IPS-20b (cell line): ENCODE results near the gene TMEM170A.

Experiments used
- H3K27ac ChIP-seq: one replicate; pipeline ENCODE4 v1.5.1; 2013; ENCODE audit warnings: low read length
- H3K27me3 ChIP-seq: 2 replicates; pipeline ENCODE4 v1.6.1; 2013; ENCODE audit warnings: mild to moderate bottlenecking, low read length, inconsistent platforms; ENCODE audit not compliant: insufficient read depth
- H3K36me3 ChIP-seq: 2 replicates; pipeline ENCODE4 v1.6.1; 2013; ENCODE audit warnings: low read depth, mild to moderate bottlenecking, inconsistent platforms, low read length, moderate library complexity; ENCODE audit not compliant: insufficient read depth
- H3K4me1 ChIP-seq: 2 replicates; pipeline ENCODE4 v1.6.1; 2013; ENCODE audit warnings: mild to moderate bottlenecking, control low read depth, inconsistent platforms, low read length, moderate library complexity; ENCODE audit not compliant: insufficient read depth
- H3K4me3 ChIP-seq: 2 replicates; pipeline ENCODE4 v1.5.1; 2013; ENCODE audit warnings: mild to moderate bottlenecking, low read length, inconsistent platforms
- H3K9ac ChIP-seq: 2 replicates; pipeline ENCODE4 v1.6.1; 2013; ENCODE audit warnings: low read depth, mild to moderate bottlenecking, inconsistent platforms, low read length, moderate library complexity
- H3K9me3 ChIP-seq: 2 replicates; pipeline ENCODE4 v1.6.1; 2013; ENCODE audit warnings: mild to moderate bottlenecking, low read depth, low read length, inconsistent platforms; ENCODE audit not compliant: insufficient read depth

Gene TMEM170A

DNA sequence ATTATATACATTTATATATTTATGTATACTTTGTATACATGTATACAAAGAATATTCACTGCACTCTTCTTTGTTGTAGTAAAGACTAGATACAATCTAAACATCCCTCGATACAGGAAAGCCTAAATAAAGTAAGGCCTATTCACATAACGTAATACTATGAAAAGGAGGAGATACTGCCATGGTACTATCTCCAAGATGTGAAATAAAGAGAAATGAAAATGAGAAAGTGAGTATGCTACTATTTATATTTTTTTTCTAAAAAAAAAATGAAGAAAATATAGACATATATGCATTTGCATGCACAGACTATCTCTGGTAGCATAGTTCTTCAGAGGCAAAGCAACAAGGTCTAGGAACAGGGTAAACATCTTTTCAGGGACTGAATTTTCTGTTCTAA lies 50.5 kb downstream of the TMEM170A start:
- Histone ChIP-seq H3K9ac (no peak overlapping the region), H3K36me3 (peaks cover 52% of the 10 kb centered on the region), H3K4me3 (no peak overlapping the region), H3K9me3 (no peaks in the 10 kb centered on the region), H3K27ac (no peak overlapping the region), H3K4me1 (0 out of 2 replicates have a peak, but pooled peaks cover 6% of the 10 kb centered on the region), H3K27me3 (no peaks in the 10 kb centered on the region)

DNA sequence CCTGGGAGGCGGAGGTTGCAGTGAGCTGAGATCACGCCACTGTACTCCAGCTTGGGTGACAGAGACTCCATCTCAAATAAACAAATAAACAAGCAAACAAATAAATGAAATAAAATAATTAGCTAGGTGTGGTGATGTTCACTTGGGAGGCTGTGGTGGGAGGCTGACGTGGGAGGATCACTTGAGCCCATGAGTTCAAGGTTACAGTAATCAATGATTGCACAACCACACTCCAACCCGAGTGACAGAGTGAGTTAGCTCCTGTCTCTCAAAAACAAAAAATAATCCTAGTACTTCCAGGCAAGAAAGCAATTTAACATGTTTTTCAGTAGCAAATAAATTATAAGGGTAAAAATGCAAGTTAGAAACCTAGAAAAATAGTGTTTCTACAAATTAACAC lies 57.5 kb downstream of the TMEM170A start:
- H3K27ac ChIP-seq = no peak overlapping the region
- H3K4me1 ChIP-seq = no peaks in the 10 kb centered on the region
- no peak overlapping the region for H3K9ac ChIP-seq
- no peak overlapping the region for H3K4me3 ChIP-seq
- no peaks in the 10 kb centered on the region for H3K27me3 ChIP-seq
- peaks cover 40% of the 10 kb centered on the region for H3K36me3 ChIP-seq
- no peaks in the 10 kb centered on the region for H3K9me3 ChIP-seq

DNA sequence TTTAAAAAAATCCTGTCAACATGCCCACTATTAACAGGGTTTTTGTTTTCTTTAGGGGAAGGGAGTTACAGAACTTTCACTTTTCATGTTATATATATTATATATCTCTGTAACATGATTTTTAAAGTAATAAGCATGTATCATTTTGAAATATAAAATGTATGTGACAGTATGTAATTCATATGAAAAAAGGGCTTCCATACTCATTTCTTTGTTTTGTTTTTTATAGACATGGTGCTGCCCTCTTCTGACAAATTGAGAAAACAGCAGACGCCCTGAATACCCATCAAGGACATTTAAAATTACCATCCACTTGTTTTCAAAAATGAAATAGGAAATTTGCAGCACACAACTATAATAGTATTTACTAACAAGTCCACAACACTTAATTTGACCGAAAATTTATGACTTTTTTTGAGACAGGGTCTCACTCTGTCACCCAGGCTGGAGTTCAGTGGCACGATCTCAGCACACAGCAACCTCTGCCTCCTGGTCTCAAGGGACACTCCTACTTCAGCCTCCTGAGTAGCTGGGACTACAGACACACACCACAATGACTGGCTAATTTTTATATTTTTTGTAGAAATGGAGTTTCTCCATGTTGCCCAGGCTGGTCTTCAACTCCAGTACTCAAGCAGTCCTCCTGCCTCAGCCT lies 61.5 kb downstream of the TMEM170A start:
- no peak overlapping the region for H3K27ac ChIP-seq
- H3K4me3 ChIP-seq = no peak overlapping the region
- no peaks in the 10 kb centered on the region for H3K9me3 ChIP-seq
- no peak overlapping the region for H3K9ac ChIP-seq
- peaks cover 29% of the 10 kb centered on the region for H3K36me3 ChIP-seq
- H3K4me1 ChIP-seq = no peaks in the 10 kb centered on the region
- H3K27me3 ChIP-seq = no peaks in the 10 kb centered on the region

DNA sequence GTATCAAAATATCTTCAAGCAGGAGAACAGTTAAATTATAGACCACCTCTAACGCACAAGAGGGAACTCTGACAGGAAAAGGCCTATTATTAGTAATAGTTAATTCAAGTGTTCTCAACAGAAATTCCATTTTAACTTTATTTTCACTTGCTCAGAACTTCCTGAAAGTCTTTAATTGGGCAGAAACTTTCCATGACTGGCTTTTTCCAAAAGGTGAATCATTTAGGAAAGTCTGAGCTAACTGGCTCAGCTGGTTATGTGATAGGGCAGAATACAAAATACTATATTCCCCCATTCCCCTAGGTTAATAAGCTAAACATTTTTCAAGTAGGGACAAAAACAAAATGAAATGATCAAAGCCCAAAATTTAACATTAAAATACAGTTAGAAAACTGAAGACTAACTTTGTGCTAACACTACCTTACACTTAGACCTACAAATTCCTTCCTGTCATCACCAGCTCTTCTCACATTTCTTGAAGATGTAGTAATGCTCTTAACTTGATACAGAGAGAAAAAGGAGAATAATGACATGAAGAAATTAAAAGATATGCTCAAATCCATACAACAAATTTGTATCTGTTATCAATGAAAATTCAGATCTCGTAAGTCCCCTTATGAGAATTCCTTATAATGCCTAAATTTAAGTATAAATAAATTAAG lies 62.2 kb downstream of the TMEM170A start:
- Histone ChIP-seq H3K27ac (no peak overlapping the region), H3K4me1 (no peaks in the 10 kb centered on the region), H3K9me3 (no peaks in the 10 kb centered on the region), H3K27me3 (no peaks in the 10 kb centered on the region), H3K36me3 (peaks cover 29% of the 10 kb centered on the region), H3K4me3 (no peak overlapping the region), H3K9ac (no peak overlapping the region)

DNA sequence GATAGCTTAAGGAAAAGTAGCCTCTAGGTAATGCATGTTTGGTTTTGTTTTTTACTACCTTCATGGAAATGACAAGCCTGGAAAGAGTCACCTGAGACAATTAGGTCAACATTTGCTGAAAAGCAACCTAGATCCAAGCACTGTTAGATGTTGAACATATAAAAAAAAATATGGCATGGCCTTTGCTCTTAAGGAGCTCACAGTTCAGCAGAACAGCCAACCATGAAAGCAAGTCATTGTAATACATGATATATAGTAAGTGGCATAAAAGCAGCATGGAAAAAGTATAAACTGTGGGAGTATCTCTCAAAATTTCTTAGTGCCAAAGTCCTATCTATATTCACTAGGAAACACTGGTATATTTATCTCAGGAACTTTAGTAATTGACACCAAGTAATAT lies 62.8 kb downstream of the TMEM170A start:
- Histone ChIP-seq H3K9ac (no peak overlapping the region), H3K9me3 (no peaks in the 10 kb centered on the region), H3K4me1 (no peaks in the 10 kb centered on the region), H3K4me3 (no peak overlapping the region), H3K36me3 (peaks cover 23% of the 10 kb centered on the region), H3K27me3 (no peaks in the 10 kb centered on the region), H3K27ac (no peak overlapping the region)

DNA sequence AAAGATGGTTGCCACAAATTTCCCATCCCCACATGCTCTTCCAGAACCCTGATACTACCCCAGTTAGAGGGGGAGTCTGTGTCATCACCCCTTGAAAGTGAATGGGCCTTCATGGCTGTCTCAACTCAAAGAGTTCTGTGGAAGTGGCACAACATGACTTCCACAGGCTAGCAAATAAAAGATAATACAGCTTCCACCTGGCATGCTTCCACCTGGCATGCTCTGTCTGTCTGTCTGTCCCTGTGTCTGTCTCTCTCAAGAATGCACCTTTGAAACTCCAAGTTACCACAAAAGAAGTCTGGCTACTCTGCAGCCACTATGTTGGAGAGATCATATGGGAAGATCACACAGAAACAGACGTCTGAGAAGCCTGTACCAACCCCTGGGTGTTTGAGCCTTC lies 66.2 kb downstream of the TMEM170A start:
- Histone ChIP-seq H3K9ac (no peak overlapping the region), H3K4me1 (no peaks in the 10 kb centered on the region), H3K27ac (no peak overlapping the region), H3K9me3 (no peaks in the 10 kb centered on the region), H3K4me3 (no peak overlapping the region), H3K36me3 (peaks cover 29% of the 10 kb centered on the region), H3K27me3 (no peaks in the 10 kb centered on the region)

DNA sequence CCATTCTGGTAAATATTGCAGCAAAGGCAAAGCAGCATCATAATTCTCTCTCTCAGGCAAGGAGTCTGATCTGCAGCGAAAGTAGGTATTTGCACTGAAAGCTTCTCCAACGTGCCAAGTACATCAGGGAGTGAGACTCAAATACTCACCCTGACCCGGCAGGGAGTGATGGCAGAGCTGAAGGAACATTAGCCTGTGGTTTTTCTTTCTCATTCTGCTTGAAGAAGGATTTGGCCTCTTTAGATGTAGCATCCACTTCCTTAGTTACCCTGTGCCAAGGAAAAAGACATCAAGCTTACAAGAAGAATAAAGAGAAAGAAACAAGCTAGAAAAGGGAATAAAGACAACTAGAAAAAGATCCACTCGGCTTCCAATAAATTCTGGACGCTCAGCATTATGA lies 69.5 kb downstream of the TMEM170A start:
- Histone ChIP-seq H3K27ac (no peak overlapping the region), H3K27me3 (no peaks in the 10 kb centered on the region), H3K9me3 (no peaks in the 10 kb centered on the region), H3K4me1 (no peaks in the 10 kb centered on the region), H3K9ac (no peak overlapping the region), H3K36me3 (peaks cover 47% of the 10 kb centered on the region), H3K4me3 (no peak overlapping the region)
